Thyroid gland (tissue), 4 donors: ENCODE data around the gene GALNT10. TPM values are rescaled to one million over a fixed set of nuclear protein-coding genes. Genes with fewer than 3 reads are reported as not detected.

ENCODE experiments used
- DNase-seq, 2 donors: peaks; one replicate each; pipeline ENCODE4 v3.0.0-alpha.2; 2019
- H3K27ac ChIP-seq, 3 donors: fragments of 200-600 bp; sonication (generic); 1 replicate in 2 of 3; 2 replicates in 1 of 3; pipeline ENCODE4 v1.5.1; 2016 to 2019; ENCODE audit warnings: mild to moderate bottlenecking in 1 of 3, moderate library complexity in 1 of 3
- H3K27me3 ChIP-seq: fragments of 200-600 bp; sonication (generic); one replicate; pipeline ENCODE4 v1.5.1; 2019
- H3K36me3 ChIP-seq, 2 donors: fragments of 200-600 bp; sonication (generic); one replicate each; pipeline ENCODE4 v1.5.1; 2016 to 2019
- H3K4me1 ChIP-seq, 2 donors: fragments of 200-600 bp; sonication (generic); one replicate each; pipeline ENCODE4 v1.5.1; 2017 to 2019
- H3K4me3 ChIP-seq, 3 donors: fragments of 200-600 bp; sonication (generic); replicated peaks in 1 of 3; 1 replicate in 2 of 3; 2 replicates in 1 of 3; pipeline ENCODE4 v1.5.1; 2016; ENCODE audit warnings: mild to moderate bottlenecking in 1 of 3
- H3K9me3 ChIP-seq: fragments of 200-600 bp; sonication (generic); one replicate; pipeline ENCODE4 v1.5.1; 2017
- POLR2A ChIP-seq, 2 donors: fragments of 450-650 bp; IDR thresholded peaks; one replicate each; pipeline ENCODE4 v1.6.1; 2017; ENCODE audit warnings: antibody characterized with exemption in 2 of 2, mild to moderate bottlenecking in 2 of 2, moderate library complexity in 1 of 2
- WGBS, 2 donors: methylation state at CpG; one replicate each; pipeline ENCODE4 v1.1.5; 2017; 5-methylcytosine and 5-hydroxymethylcytosine counted together
- intact Hi-C: fragments of 100-400 bp; cut with DNase I; formaldehyde crosslinking; loops from one replicate; pipeline ENCODE4 v1.15.1; 2023
- total RNA-seq, 4 donors: library from RNA; depleted of rRNA; stranded (reverse); fragments of >200 nt; gene quantifications; one replicate each; pipeline ENCODE4 v1.2.3, GENCODE V29; 2016
- TF ChIP-seq, protein P1 (sequence below), 6 experiments: fragments of 200-600 bp in 3 of 6; fragments of 450-650 bp in 3 of 6; sonication (generic) in 3 of 6; IDR thresholded peaks; one replicate each; pipeline ENCODE4 v1.5.1; 2016 to 2019; ENCODE audit warnings: antibody characterized with exemption in 6 of 6, mild to moderate bottlenecking in 2 of 6, inconsistent platforms in 1 of 6, moderate library complexity in 1 of 6

GALNT10 gene
- total RNA-seq, 4 donors from 2014 or later, result 33.3 to 69.6 (median 58.1) TPM

DNA sequence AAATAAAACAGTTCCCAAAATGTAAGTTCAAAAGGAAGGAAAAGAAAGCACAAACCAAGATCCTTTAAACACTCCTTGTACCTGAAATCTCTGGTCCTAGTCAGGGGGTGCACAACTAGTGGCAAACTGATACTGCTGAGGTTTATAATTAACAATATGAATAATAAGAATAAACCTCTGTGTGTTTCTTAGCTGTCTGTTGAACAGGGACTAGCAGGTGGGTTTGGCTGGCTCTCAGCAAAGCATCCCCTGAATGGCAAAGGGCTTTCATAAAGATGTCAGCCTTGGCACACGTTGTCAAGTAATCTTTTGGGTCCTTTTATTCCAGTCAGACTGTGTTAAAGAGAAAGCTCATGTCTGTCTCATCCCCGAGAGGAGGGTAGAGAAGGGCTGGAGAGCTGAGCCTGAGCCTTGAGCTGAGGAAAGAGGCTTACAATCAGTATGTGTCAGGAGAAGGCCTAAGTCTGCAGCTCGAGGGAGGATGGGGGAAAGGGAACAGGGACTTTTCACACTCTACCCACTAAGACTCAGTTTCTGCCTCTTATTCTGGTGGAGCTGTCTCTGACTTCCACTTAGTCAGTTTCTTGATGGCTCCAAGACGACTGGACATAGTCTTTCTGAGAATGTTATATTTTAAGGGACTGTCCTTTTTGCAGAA, 123.0 kb downstream of the GALNT10 start:
- TF ChIP-seq POLR2A (IDR thresholded peaks at IDR 0.05), result no peak
- TF ChIP-seq, protein P1, sequence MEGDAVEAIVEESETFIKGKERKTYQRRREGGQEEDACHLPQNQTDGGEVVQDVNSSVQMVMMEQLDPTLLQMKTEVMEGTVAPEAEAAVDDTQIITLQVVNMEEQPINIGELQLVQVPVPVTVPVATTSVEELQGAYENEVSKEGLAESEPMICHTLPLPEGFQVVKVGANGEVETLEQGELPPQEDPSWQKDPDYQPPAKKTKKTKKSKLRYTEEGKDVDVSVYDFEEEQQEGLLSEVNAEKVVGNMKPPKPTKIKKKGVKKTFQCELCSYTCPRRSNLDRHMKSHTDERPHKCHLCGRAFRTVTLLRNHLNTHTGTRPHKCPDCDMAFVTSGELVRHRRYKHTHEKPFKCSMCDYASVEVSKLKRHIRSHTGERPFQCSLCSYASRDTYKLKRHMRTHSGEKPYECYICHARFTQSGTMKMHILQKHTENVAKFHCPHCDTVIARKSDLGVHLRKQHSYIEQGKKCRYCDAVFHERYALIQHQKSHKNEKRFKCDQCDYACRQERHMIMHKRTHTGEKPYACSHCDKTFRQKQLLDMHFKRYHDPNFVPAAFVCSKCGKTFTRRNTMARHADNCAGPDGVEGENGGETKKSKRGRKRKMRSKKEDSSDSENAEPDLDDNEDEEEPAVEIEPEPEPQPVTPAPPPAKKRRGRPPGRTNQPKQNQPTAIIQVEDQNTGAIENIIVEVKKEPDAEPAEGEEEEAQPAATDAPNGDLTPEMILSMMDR (IDR thresholded peaks at IDR 0.05), result no peak
- peak overlapping the region; percentile 5 to 55 (median 53) for H3K27ac ChIP-seq
- intact Hi-C loops, result no loop called here
- H3K4me3 ChIP-seq, result no peak overlapping the region
- H3K27me3 ChIP-seq, result no peaks in the 10 kb centered on the region
- no peaks in the 10 kb centered on the region for H3K9me3 ChIP-seq
- H3K4me1 ChIP-seq, result peaks cover 15 to 21% of the 10 kb centered on the region in 2 donors
- no peaks in the 10 kb centered on the region for H3K36me3 ChIP-seq
- no peak for DNase-seq
- WGBS, 2 donors, result 61 to 66% methylated on average over 4 of the region's 4 CpGs

DNA sequence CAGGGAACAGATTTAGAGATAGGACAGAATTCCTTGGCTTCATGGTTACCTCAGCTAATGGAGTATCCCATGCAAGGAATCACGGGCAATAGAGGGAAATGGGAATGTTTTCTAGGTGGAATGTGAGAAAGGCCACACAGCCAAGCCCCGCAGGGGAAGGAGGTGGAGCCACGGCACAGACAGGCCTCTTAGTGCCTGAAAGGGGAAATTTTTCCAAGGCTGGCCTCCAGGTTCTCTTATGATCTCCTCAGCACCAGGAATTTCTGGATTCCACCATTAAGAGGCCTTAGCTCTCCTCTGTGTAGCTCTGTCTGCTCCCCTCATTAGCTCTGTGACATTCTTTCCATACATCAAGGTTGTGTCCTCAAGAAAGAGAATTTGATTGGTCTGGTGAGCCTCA, 124.7 kb downstream of the GALNT10 start:
- Histone ChIP-seq H3K4me3 (no peak overlapping the region), H3K4me1 (peaks cover 9 to 15% of the 10 kb centered on the region in 2 donors), H3K27ac (no peak overlapping the region), H3K27me3 (no peaks in the 10 kb centered on the region), H3K9me3 (no peaks in the 10 kb centered on the region), H3K36me3 (no peaks in the 10 kb centered on the region)
- TF ChIP-seq POLR2A (IDR thresholded peaks at IDR 0.05), result no peak
- TF ChIP-seq, protein P1 (IDR thresholded peaks at IDR 0.05), result no peak
- 85 to 90% methylated on average over 3 of the region's 3 CpGs for WGBS, 2 donors
- DNase-seq, result no peak
- intact Hi-C loops, result no loop called here

DNA sequence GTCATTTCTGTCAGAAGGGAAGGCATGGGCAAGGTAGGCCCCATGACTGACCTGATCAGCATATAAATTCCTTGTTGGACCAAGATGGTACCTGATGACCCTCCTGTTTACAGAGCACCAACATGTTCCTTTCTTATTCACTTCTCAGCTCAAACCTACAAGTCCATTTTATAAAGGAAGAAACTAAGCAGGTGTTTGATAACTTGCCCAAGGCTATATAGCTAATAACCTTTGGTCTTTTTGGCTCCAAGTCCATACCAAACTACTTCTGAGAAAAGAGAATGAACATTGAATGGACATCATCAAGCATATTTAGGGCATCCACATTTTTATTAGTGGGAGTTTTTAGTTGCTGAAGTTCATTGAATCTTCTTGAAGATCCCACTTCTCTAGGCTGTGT, 125.2 kb downstream of the GALNT10 start:
- Histone ChIP-seq H3K4me3 (no peak overlapping the region), H3K9me3 (no peaks in the 10 kb centered on the region), H3K36me3 (no peaks in the 10 kb centered on the region), H3K27ac (no peak overlapping the region), H3K27me3 (no peaks in the 10 kb centered on the region), H3K4me1 (peaks cover 10 to 15% of the 10 kb centered on the region in 2 donors)
- intact Hi-C loops, result no loop called here
- DNase-seq, result no peak
- TF ChIP-seq, protein P1 (IDR thresholded peaks at IDR 0.05), result no peak
- no peak for TF ChIP-seq POLR2A (IDR thresholded peaks at IDR 0.05)

DNA sequence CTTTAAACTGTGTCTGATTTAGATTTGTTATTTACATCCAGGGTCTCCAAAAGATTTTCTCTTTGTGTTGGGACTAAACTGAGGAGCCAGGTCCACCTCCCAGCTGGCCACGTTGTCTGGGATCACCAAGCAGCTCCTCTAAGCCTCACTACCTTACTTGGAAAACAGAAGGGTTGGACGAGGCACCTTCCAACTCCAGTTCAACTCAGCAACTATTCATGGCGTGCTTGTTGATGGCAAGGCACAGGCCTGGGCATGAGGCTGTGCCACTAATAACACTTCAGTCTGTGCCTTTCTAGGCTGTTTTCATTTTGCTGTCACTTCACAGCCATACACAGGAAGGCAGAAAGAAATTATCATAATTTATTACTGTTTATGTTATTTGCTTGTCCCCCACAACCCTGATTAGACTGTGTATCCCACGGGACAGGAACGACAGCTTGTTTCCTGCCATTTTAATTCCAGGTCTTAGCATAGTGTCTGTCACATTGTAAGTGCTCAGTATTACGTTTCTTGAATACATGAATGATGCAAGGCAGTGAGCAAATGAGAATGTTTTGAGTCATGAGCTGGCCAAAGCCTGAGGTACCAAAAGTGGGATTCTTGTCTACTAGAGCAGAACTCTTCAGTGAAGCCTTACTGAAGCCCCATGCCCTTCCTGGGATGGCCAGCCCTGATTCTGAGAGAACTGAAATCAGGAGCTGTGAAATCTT, 125.8 kb downstream of the GALNT10 start:
- H3K27me3 ChIP-seq, result no peaks in the 10 kb centered on the region
- H3K9me3 ChIP-seq, result no peaks in the 10 kb centered on the region
- no peak for TF ChIP-seq POLR2A (IDR thresholded peaks at IDR 0.05)
- 80 to 82% methylated on average over 6 of the region's 6 CpGs for WGBS, 2 donors
- DNase-seq, result no peak
- no peak overlapping the region for H3K27ac ChIP-seq
- no peaks in the 10 kb centered on the region for H3K36me3 ChIP-seq
- intact Hi-C loops, result no loop called here
- no peak overlapping the region for H3K4me3 ChIP-seq
- H3K4me1 ChIP-seq, result peaks cover 10 to 15% of the 10 kb centered on the region in 2 donors

DNA sequence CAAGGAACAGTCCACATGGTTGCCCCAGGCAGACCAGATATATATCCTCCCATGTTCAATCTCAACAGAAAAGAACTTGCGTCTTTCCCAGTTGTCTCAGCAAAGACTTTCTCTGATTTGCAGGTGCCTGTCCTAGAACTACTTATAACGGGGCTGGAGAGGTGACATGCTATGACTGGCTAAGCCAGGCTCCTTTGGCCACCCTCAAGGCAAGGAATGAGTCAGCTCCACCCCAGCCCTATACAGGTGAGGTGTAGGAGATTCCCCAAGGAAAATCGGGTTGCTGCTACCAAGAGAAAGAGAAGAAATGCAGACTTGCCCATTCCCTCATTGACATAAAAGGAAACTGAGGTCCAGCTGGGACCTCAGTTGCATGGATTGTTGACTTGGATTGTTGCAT, 127.4 kb downstream of the GALNT10 start:
- no peak overlapping the region for H3K27ac ChIP-seq
- H3K4me3 ChIP-seq, result no peak overlapping the region
- TF ChIP-seq POLR2A (IDR thresholded peaks at IDR 0.05), result no peak
- TF ChIP-seq, protein P1 (IDR thresholded peaks at IDR 0.05), result no peak
- H3K9me3 ChIP-seq, result no peaks in the 10 kb centered on the region
- peaks cover 9 to 10% of the 10 kb centered on the region in 2 donors for H3K4me1 ChIP-seq
- WGBS, 2 donors, result 96 to 98% methylated on average over 3 of the region's 3 CpGs
- DNase-seq, result no peak
- intact Hi-C loops, result no loop called here
- no peaks in the 10 kb centered on the region for H3K27me3 ChIP-seq
- no peaks in the 10 kb centered on the region for H3K36me3 ChIP-seq
